PC-9 (cell line): Measurements from ENCODE around the gene KIF26B. TPM values are rescaled to one million over a fixed set of nuclear protein-coding genes. Genes with fewer than 3 reads are reported as not detected.
A peak's percentile ranks its signal among the peaks of the same experiment; 100 is the strongest.

Experiments
- BruUV-seq: library from RNA; stranded (reverse); fragments of 400-500 nt; replicated peaks from 2 replicates; lab custom pipeline; 2021; lab: Mats Ljungman, UMichigan
- CTCF ChIA-PET: fragments of 300-600 bp; sonication (Branson Sonifier 250); formaldehyde crosslinking; loops from one replicate; lab custom pipeline; 2022; ENCODE audit warnings: antibody characterized with exemption; lab: Charles Lee
- POLR2A ChIA-PET: fragments of 300-600 bp; sonication (Branson Sonifier 250); formaldehyde crosslinking; loops from one replicate; lab custom pipeline; 2022; ENCODE audit warnings: antibody characterized with exemption; ENCODE audit not compliant: unreplicated experiment; lab: Charles Lee
- DNase-seq, 2 experiments: peaks; one replicate each; pipeline versions ENCODE4 v3.0.0 to v3.0.0-alpha.2; 2015 to 2022; ENCODE audit warnings: mixed read lengths in 1 of 2
- H2AFZ ChIP-seq: fragments of 200-600 bp; sonication (generic); 2 replicates; pipeline ENCODE4 v1.8.1; 2017; ENCODE audit warnings: antibody characterized with exemption
- H3F3A ChIP-seq: fragments of 200-600 bp; sonication (generic); 2 replicates; pipeline ENCODE4 v1.8.1; 2017; ENCODE audit warnings: antibody characterized with exemption, mild to moderate bottlenecking, low read depth; ENCODE audit not compliant: insufficient read depth
- H3K27ac ChIP-seq: fragments of 200-600 bp; sonication (generic); 2 replicates; pipeline ENCODE4 v1.6.1; 2016; ENCODE audit warnings: mixed run types
- H3K27me3 ChIP-seq: fragments of 200-600 bp; sonication (generic); 2 replicates; pipeline ENCODE4 v1.6.1; 2016; ENCODE audit warnings: low read depth, mixed run types; ENCODE audit not compliant: insufficient read depth
- H3K36me3 ChIP-seq: fragments of 200-600 bp; sonication (generic); 2 replicates; pipeline ENCODE4 v1.6.1; 2016; ENCODE audit warnings: low read depth, mixed run types
- H3K4me1 ChIP-seq: fragments of 200-600 bp; sonication (generic); replicated peaks from 2 replicates; pipeline ENCODE4 v1.6.1; 2016; ENCODE audit warnings: mixed run types; ENCODE audit not compliant: insufficient read depth
- H3K4me2 ChIP-seq: fragments of 200-600 bp; sonication (generic); 2 replicates; pipeline ENCODE4 v1.6.1; 2017; ENCODE audit warnings: mixed run types
- H3K4me3 ChIP-seq: fragments of 200-600 bp; sonication (generic); 2 replicates; pipeline ENCODE4 v1.6.1; 2016; ENCODE audit warnings: mixed run types
- H3K79me2 ChIP-seq: fragments of 200-600 bp; sonication (generic); 2 replicates; pipeline ENCODE4 v1.6.1; 2017; ENCODE audit warnings: low read depth, mixed run types
- H3K9me2 ChIP-seq: fragments of 200-600 bp; sonication (generic); 2 replicates; pipeline ENCODE4 v1.8.1; 2017; ENCODE audit warnings: mild to moderate bottlenecking; ENCODE audit not compliant: insufficient read depth
- H3K9me3 ChIP-seq: fragments of 200-600 bp; sonication (generic); 2 replicates; pipeline ENCODE4 v1.8.1; 2016; ENCODE audit warnings: low read depth; ENCODE audit not compliant: insufficient read depth
- H4K20me1 ChIP-seq: fragments of 200-600 bp; sonication (generic); 2 replicates; pipeline ENCODE4 v1.8.1; 2017; ENCODE audit not compliant: insufficient read depth
- EZH2 ChIP-seq: fragments of 200-600 bp; sonication (generic); IDR thresholded peaks from 2 replicates; pipeline ENCODE4 v1.8.0; 2017; ENCODE audit warnings: antibody characterized with exemption, low read depth
- intact Hi-C: fragments of 100-400 bp; cut with micrococcal nuclease; formaldehyde crosslinking; loops from one replicate; pipeline ENCODE4 v1.10.0; 2022; ENCODE audit not compliant: unreplicated experiment
- total RNA-seq: library from RNA; stranded (reverse); gene quantifications from 2 replicates; pipeline ENCODE4 v1.2.3, GENCODE V29; 2021
- TF ChIP-seq, protein P1 (sequence below): fragments of 200-600 bp; sonication (generic); conservative IDR thresholded peaks from 2 replicates; pipeline ENCODE4 v1.6.1; 2017; ENCODE audit warnings: mixed run types, antibody characterized with exemption, mild to moderate bottlenecking, moderate library complexity

The KIF26B gene
- total RNA-seq, 1 experiment from 2014 or later = 0.11 TPM

DNA sequence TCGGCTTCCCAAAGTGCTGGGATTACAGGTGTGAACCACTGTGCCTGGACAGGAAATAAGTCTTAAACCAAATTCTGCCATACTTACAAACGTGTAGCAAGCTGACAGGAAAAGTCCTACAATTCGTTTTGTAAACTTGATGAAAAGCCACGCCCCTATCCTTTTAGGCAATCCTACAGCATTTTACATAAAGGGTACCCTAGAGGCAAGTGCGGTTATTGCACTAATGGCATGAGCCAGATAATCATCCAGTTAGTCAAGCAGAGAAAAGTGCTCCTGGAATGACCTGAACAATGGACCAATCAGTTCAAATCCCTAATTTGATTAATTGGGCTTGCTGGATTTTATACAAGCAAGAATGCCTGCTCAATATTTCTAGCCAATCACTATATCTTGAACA is 338.2 kb downstream of the KIF26B start:
- no peak for TF ChIP-seq EZH2
- TF ChIP-seq, protein P1, sequence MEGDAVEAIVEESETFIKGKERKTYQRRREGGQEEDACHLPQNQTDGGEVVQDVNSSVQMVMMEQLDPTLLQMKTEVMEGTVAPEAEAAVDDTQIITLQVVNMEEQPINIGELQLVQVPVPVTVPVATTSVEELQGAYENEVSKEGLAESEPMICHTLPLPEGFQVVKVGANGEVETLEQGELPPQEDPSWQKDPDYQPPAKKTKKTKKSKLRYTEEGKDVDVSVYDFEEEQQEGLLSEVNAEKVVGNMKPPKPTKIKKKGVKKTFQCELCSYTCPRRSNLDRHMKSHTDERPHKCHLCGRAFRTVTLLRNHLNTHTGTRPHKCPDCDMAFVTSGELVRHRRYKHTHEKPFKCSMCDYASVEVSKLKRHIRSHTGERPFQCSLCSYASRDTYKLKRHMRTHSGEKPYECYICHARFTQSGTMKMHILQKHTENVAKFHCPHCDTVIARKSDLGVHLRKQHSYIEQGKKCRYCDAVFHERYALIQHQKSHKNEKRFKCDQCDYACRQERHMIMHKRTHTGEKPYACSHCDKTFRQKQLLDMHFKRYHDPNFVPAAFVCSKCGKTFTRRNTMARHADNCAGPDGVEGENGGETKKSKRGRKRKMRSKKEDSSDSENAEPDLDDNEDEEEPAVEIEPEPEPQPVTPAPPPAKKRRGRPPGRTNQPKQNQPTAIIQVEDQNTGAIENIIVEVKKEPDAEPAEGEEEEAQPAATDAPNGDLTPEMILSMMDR = 0 out of 2 replicates have a peak, but pooled peaks have one; percentile 27
- Histone ChIP-seq H3K36me3 (no peaks in the 10 kb centered on the region), H3K9me3 (no peaks in the 10 kb centered on the region), H3F3A (no peaks in the 10 kb centered on the region), H3K27me3 (peaks cover 47% of the 10 kb centered on the region), H2AFZ (no peak overlapping the region), H3K9me2 (no peaks in the 10 kb centered on the region), H3K79me2 (no peaks in the 10 kb centered on the region), H3K27ac (no peak overlapping the region), H3K4me2 (no peak overlapping the region), H3K4me1 (no peaks in the 10 kb centered on the region), H4K20me1 (no peaks in the 10 kb centered on the region), H3K4me3 (no peak overlapping the region)
- intact Hi-C loops = no loop called here
- DNase-seq = no peak
- POLR2A ChIA-PET = no interaction called here
- CTCF ChIA-PET = no interaction called here
- no TSS peak for BruUV-seq

DNA sequence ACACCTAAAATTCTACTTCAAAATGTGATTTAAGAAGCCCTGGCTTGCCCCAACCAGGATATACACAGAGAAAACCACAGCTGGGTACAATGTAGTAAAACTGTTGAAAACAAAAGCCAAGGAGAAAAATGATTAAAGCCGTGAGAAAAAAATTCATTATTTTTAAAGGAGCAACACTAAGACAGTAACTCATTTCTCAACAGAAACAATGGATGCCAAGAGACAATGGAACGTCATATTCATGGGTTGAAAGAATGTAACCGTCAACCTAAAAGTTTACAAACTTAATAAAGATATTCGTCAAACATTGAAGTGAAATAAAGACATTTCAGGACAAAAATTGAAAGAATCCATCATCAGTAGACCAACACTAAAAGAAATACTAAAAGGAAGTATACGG is 340.9 kb downstream of the KIF26B start:
- no peak for DNase-seq
- no peak overlapping the region for H2AFZ ChIP-seq
- no peak overlapping the region for H3K27ac ChIP-seq
- H3K4me1 ChIP-seq = no peaks in the 10 kb centered on the region
- no peaks in the 10 kb centered on the region for H3F3A ChIP-seq
- H3K79me2 ChIP-seq = no peaks in the 10 kb centered on the region
- ChIA-PET POLR2A (no interaction called here), CTCF (no interaction called here)
- BruUV-seq = no TSS peak
- no peaks in the 10 kb centered on the region for H3K36me3 ChIP-seq
- H3K4me3 ChIP-seq = no peak overlapping the region
- intact Hi-C loops = loop anchor here (2.0 kb wide), 1 partner anchor 455 kb away; no protein-coding TSS in a partner anchor
- no peaks in the 10 kb centered on the region for H3K9me2 ChIP-seq
- H3K9me3 ChIP-seq = no peaks in the 10 kb centered on the region
- H4K20me1 ChIP-seq = no peaks in the 10 kb centered on the region
- H3K27me3 ChIP-seq = peaks cover 52% of the 10 kb centered on the region
- TF ChIP-seq, protein P1 = no peak
- no peak for TF ChIP-seq EZH2
- H3K4me2 ChIP-seq = no peak overlapping the region

DNA sequence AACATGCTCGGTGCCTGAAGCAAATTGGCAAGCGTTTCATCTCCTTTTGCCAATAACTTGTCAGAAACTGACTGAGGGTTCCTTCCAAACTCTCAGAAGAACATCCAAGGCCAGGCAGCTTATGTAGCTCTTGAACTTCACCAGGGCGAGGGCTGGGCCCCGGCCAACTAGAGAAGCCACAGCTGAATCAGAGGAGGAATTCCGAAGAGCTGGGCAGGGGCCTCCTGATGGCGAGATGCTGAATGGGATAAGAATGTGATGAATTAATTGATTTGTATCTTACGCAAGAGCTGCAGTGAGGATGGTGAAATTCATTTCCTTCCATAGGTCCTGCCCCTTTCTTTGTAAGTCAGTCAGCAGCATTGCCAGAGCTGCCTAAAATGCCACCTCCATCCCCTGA is 345.8 kb downstream of the KIF26B start:
- Histone ChIP-seq H2AFZ (no peak overlapping the region), H3K9me2 (no peaks in the 10 kb centered on the region), H3K4me3 (no peak overlapping the region), H3K36me3 (no peaks in the 10 kb centered on the region), H3K27ac (no peak overlapping the region), H3K27me3 (peaks cover 83% of the 10 kb centered on the region), H3K9me3 (no peaks in the 10 kb centered on the region), H3K4me1 (no peaks in the 10 kb centered on the region), H3K79me2 (no peaks in the 10 kb centered on the region), H3F3A (no peaks in the 10 kb centered on the region), H3K4me2 (no peak overlapping the region), H4K20me1 (no peaks in the 10 kb centered on the region)
- intact Hi-C loops = no loop called here
- no peak for DNase-seq
- TF ChIP-seq EZH2 = no peak
- TF ChIP-seq, protein P1 = no peak
- CTCF ChIA-PET = no interaction called here
- POLR2A ChIA-PET = no interaction called here
- no TSS peak for BruUV-seq
